Body of pancreas (tissue), 4 donors: ENCODE measurements around the gene MLXIP. TPM values are rescaled to one million over a fixed set of nuclear protein-coding genes. Genes with fewer than 3 reads are reported as not detected.

ENCODE experiments used
- ATAC-seq: fragments of 150-250 bp; one replicate; pipeline ENCODE4 v1.9.1; 2016
- DNase-seq, 4 donors: peaks; one replicate each; pipeline ENCODE4 v3.0.0-alpha.2; 2019
- H3K27ac ChIP-seq, 4 donors: fragments of 200-600 bp; sonication (generic); 1 replicate in 3 of 4; 2 replicates in 1 of 4; pipeline versions ENCODE4 v1.5.1 to v1.6.1; 2016 to 2019; ENCODE audit warnings: mild to moderate bottlenecking in 1 of 4, mixed read lengths in 1 of 4, moderate library complexity in 1 of 4
- H3K27me3 ChIP-seq, 2 donors: fragments of 200-600 bp; sonication (generic); one replicate each; pipeline ENCODE4 v1.6.0; 2016; ENCODE audit warnings: mild to moderate bottlenecking in 1 of 2
- H3K36me3 ChIP-seq, 2 donors: fragments of 200-600 bp; sonication (generic); replicated peaks in 1 of 2; 2 replicates each; pipeline ENCODE4 v1.5.1; 2016; ENCODE audit warnings: low read depth in 2 of 2; ENCODE audit not compliant: insufficient read depth in 1 of 2
- H3K4me1 ChIP-seq: fragments of 200-600 bp; sonication (generic); one replicate; pipeline ENCODE4 v1.6.0; 2016
- H3K4me3 ChIP-seq, 2 donors: fragments of 200-600 bp; sonication (generic); 1 replicate in 1 of 2; 2 replicates in 1 of 2; pipeline ENCODE4 v1.5.1; 2016 to 2019
- H3K9me3 ChIP-seq, 3 donors: fragments of 200-600 bp; sonication (generic); 1 replicate in 2 of 3; 2 replicates in 1 of 3; pipeline ENCODE4 v1.5.1; 2016
- POLR2A ChIP-seq, 3 donors: fragments of 450-650 bp; IDR thresholded peaks; one replicate each; pipeline ENCODE4 v1.6.1; 2016; ENCODE audit warnings: antibody characterized with exemption in 3 of 3, mild to moderate bottlenecking in 2 of 3
- WGBS, 2 donors: methylation state at CpG; one replicate each; pipeline ENCODE4 v1.1.5; 2017; 5-methylcytosine and 5-hydroxymethylcytosine counted together
- intact Hi-C: fragments of 100-400 bp; cut with DNase I; formaldehyde crosslinking; loops from one replicate; pipeline ENCODE4 v1.15.1; 2023
- total RNA-seq, 2 donors: library from RNA; depleted of rRNA; stranded (reverse); fragments of >200 nt; gene quantifications; one replicate each; pipeline ENCODE4 v1.1.0, GENCODE V29; 2016
- TF ChIP-seq, protein P1 (sequence below), 7 experiments: fragments of 450-650 bp in 4 of 7; fragments of 200-600 bp in 3 of 7; sonication (generic) in 3 of 7; IDR thresholded peaks; one replicate each; pipeline ENCODE4 v1.5.1; 2016 to 2019; ENCODE audit warnings: antibody characterized with exemption in 7 of 7

The MLXIP gene
- total RNA-seq, 2 donors from 2014 or later: 43.6 to 84.0 TPM

DNA sequence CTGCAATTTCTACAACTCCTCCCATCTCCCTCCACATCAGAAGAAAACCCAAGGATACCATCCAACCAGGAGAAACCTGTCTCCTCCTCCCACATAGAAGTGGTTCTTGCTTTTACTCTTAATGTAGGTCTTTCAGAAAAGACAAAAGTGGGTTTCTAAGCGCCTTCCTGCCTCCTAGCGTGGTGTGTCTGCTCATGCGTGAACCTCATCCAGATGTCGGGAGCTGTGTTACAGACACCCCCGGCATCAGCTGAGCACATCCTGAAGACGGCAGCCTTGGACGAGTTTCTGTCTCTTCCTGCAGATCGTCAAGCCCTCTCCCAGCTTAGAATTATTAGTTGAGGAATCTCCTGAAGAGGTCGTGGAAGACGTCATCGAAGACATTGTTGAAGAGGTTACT is 113.9 kb downstream of the MLXIP start:
- ATAC-seq (no peak), DNase-seq (no peak)
- H3K4me1 ChIP-seq: no peaks in the 10 kb centered on the region
- no peak for TF ChIP-seq POLR2A (IDR thresholded peaks at IDR 0.05)
- TF ChIP-seq, protein P1, sequence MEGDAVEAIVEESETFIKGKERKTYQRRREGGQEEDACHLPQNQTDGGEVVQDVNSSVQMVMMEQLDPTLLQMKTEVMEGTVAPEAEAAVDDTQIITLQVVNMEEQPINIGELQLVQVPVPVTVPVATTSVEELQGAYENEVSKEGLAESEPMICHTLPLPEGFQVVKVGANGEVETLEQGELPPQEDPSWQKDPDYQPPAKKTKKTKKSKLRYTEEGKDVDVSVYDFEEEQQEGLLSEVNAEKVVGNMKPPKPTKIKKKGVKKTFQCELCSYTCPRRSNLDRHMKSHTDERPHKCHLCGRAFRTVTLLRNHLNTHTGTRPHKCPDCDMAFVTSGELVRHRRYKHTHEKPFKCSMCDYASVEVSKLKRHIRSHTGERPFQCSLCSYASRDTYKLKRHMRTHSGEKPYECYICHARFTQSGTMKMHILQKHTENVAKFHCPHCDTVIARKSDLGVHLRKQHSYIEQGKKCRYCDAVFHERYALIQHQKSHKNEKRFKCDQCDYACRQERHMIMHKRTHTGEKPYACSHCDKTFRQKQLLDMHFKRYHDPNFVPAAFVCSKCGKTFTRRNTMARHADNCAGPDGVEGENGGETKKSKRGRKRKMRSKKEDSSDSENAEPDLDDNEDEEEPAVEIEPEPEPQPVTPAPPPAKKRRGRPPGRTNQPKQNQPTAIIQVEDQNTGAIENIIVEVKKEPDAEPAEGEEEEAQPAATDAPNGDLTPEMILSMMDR (IDR thresholded peaks at IDR 0.05): no peak
- no peak overlapping the region for H3K27ac ChIP-seq
- 68 to 76% methylated on average over 11 of the region's 11 CpGs for WGBS, 2 donors
- H3K36me3 ChIP-seq: no peaks in the 10 kb centered on the region
- no peaks in the 10 kb centered on the region for H3K27me3 ChIP-seq
- H3K9me3 ChIP-seq: no peaks in the 10 kb centered on the region
- intact Hi-C loops: loop anchor here (5.0 to 10.0 kb wide), 2 partner anchors 135 to 268 kb away; no protein-coding TSS in a partner anchor
- H3K4me3 ChIP-seq: no peak overlapping the region

DNA sequence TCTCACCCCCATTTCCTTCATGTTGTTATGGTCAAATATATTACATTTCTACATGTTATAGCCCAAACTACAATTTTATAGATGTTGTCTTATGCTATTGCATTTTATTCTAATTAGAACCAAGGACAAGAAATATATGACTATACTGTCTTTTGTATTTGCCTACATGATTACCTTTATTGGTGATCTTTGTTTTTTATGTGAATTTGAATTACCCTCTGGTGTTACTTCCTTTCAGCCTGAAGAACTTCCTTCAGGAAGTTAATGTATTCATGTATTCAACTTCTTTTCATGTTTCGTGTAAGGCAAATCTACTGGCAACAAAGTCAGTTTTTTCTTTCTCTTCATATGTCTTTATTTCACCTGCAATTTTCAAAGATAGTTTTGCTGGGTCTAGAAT is 116.2 kb downstream of the MLXIP start:
- Histone ChIP-seq H3K9me3 (no peaks in the 10 kb centered on the region), H3K4me1 (no peaks in the 10 kb centered on the region), H3K27me3 (peaks cover 0 to 5% of the 10 kb centered on the region in 2 donors), H3K4me3 (no peak overlapping the region), H3K27ac (no peak overlapping the region), H3K36me3 (no peaks in the 10 kb centered on the region)
- no peak for TF ChIP-seq POLR2A (IDR thresholded peaks at IDR 0.05)
- TF ChIP-seq, protein P1 (IDR thresholded peaks at IDR 0.05): no peak
- 78 to 90% methylated on average over 1 of the region's 1 CpG for WGBS, 2 donors
- intact Hi-C loops: loop anchor here (5.0 to 10.0 kb wide), 2 partner anchors 138 to 270 kb away; no protein-coding TSS in a partner anchor
- DNase-seq (no peak), ATAC-seq (no peak)

DNA sequence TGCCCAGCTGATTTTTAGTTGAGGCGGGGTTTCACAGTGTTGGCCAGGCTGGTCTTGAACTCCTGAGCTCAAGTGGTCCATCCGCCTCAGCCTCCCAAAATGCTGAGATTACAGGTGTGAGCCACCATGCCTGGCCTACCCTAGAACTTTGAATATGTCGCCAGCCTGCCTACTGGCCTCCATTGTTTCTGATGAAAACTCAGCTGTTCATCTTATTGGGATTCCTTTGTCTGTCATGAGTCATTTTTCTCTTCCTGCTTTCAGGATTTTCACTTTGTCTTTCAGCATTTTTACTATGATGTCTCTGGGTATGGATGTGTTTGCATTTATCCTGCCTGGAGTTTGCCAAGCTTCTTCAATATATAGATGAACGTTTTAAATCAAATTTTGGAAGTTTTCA is 116.8 kb downstream of the MLXIP start:
- H3K4me1 ChIP-seq: no peaks in the 10 kb centered on the region
- no peak for DNase-seq
- H3K9me3 ChIP-seq: no peaks in the 10 kb centered on the region
- no peak for TF ChIP-seq POLR2A (IDR thresholded peaks at IDR 0.05)
- TF ChIP-seq, protein P1 (IDR thresholded peaks at IDR 0.05): no peak
- 74 to 85% methylated on average over 4 of the region's 4 CpGs for WGBS, 2 donors
- no peak overlapping the region for H3K27ac ChIP-seq
- H3K36me3 ChIP-seq: no peaks in the 10 kb centered on the region
- no peak overlapping the region for H3K4me3 ChIP-seq
- peaks cover 0 to 5% of the 10 kb centered on the region in 2 donors for H3K27me3 ChIP-seq
- intact Hi-C loops: loop anchor here (10.0 kb wide), 1 partner anchor 271 kb away; no protein-coding TSS in a partner anchor
- no peak for ATAC-seq

Other genes with a start within 250 kb of the MLXIP start
- gene HPD, start 219.9 kb upstream of the MLXIP start, total RNA-seq: 1 to 10 TPM; 3.0 to 5.7 TPM
- gene PSMD9, start 190.0 kb upstream of the MLXIP start, total RNA-seq: 10 to 100 TPM; 23.1 to 42.3 TPM
- 1 to 10 TPM; 3.6 to 7.0 TPM for gene CFAP251, start 160.2 kb upstream of the MLXIP start, total RNA-seq
- 10 to 100 TPM; 19.1 to 25.2 TPM for gene BCL7A, start 56.9 kb upstream of the MLXIP start, total RNA-seq
- gene IL31, start 95.5 kb downstream of the MLXIP start, total RNA-seq: not detected
- 1 to 10 TPM in 1 of 2 donors, not detected in 1; 2.3 TPM for gene LRRC43, start 104.4 kb downstream of the MLXIP start, total RNA-seq
- gene B3GNT4, start 125.0 kb downstream of the MLXIP start, total RNA-seq: not detected
- gene DIABLO, start 147.3 kb downstream of the MLXIP start, total RNA-seq: 10 to 100 TPM; 15.8 to 28.3 TPM
- 1 to 10 TPM; 7.3 to 9.9 TPM for gene VPS33A, start 187.7 kb downstream of the MLXIP start, total RNA-seq